IMR-90 (cell line): ENCODE data around the gene TMEM62. TPM values are rescaled to one million over a fixed set of nuclear protein-coding genes. Genes with fewer than 3 reads are reported as not detected.

ENCODE experiments used
- ATAC-seq: fragments of 200-7000 bp; cut with Tn5 transposase; 2 replicates; pipeline ENCODE4 v1.9.1; 2020; ENCODE audit warnings: low read depth, mild to moderate bottlenecking, moderate library complexity
- BruUV-seq: library from RNA; stranded (reverse); fragments of 400-500 nt; replicated peaks from 2 replicates; lab custom pipeline; 2021; lab: Mats Ljungman, UMichigan
- CTCF ChIA-PET: fragments of 300-600 bp; formaldehyde crosslinking; extraction: SDS; loops from one replicate; lab custom pipeline; 2021; ENCODE audit warnings: antibody characterized with exemption; lab: Yijun Ruan, JAX
- POLR2A ChIA-PET: fragments of 300-600 bp; sonication (Branson Sonifier 250); formaldehyde crosslinking; loops from one replicate; lab custom pipeline; 2022; ENCODE audit warnings: antibody characterized with exemption; ENCODE audit not compliant: unreplicated experiment; lab: Charles Lee
- DNase-seq: peaks from one replicate; pipeline ENCODE4 v3.0.0; 2013
- H2AFZ ChIP-seq: replicated peaks from 2 replicates; pipeline ENCODE3; 2013; ENCODE audit warnings: low read length, mild to moderate bottlenecking; ENCODE audit not compliant: poor library complexity
- H2AK5ac ChIP-seq: 2 replicates; pipeline ENCODE4 v1.6.1; 2013; ENCODE audit warnings: low read depth, low read length, inconsistent platforms
- H2AK9ac ChIP-seq: replicated peaks from 2 replicates; pipeline ENCODE3; 2013; ENCODE audit warnings: mild to moderate bottlenecking, low read depth, low read length, moderate library complexity; ENCODE audit not compliant: poor library complexity
- H2BK120ac ChIP-seq: 2 replicates; pipeline ENCODE4 v1.6.1; 2013; ENCODE audit warnings: low read depth, low read length, inconsistent platforms
- H2BK15ac ChIP-seq: 3 replicates; pipeline ENCODE4 v1.6.1; 2013; ENCODE audit warnings: low read depth, low read length, inconsistent platforms
- H2BK20ac ChIP-seq: 2 replicates; pipeline ENCODE4 v1.6.1; 2013; ENCODE audit warnings: low read depth, mild to moderate bottlenecking, inconsistent platforms, low read length, moderate library complexity
- H2BK5ac ChIP-seq: 2 replicates; pipeline ENCODE4 v1.6.1; 2013; ENCODE audit warnings: mild to moderate bottlenecking, low read depth, low read length, inconsistent platforms; ENCODE audit not compliant: poor library complexity, severe bottlenecking
- H3K14ac ChIP-seq: replicated peaks from 2 replicates; pipeline ENCODE4 v1.6.1; 2013; ENCODE audit warnings: low read depth, low read length, inconsistent platforms
- H3K18ac ChIP-seq: 2 replicates; pipeline ENCODE4 v1.6.1; 2013; ENCODE audit warnings: low read depth, low read length, control low read depth
- H3K23ac ChIP-seq: 2 replicates; pipeline ENCODE4 v1.6.1; 2013; ENCODE audit warnings: low read depth, low read length, inconsistent platforms
- H3K27ac ChIP-seq: 2 replicates; pipeline ENCODE4 v1.5.1; 2013; ENCODE audit warnings: mild to moderate bottlenecking, control low read depth, low read length; ENCODE audit not compliant: insufficient read depth
- H3K27me3 ChIP-seq: 2 replicates; pipeline ENCODE4 v1.6.1; 2013; ENCODE audit warnings: low read length; ENCODE audit not compliant: control insufficient read depth, insufficient read depth
- H3K36me3 ChIP-seq: 2 replicates; pipeline ENCODE4 v1.6.1; 2013; ENCODE audit warnings: low read length, mixed read lengths; ENCODE audit not compliant: control insufficient read depth, insufficient read depth
- H3K4ac ChIP-seq: 2 replicates; pipeline ENCODE4 v1.6.1; 2013; ENCODE audit warnings: low read depth, low read length, inconsistent platforms
- H3K4me1 ChIP-seq: 2 replicates; pipeline ENCODE4 v1.6.1; 2013; ENCODE audit warnings: low read length, mixed read lengths; ENCODE audit not compliant: control insufficient read depth, insufficient read depth
- H3K4me2 ChIP-seq: 2 replicates; pipeline ENCODE4 v1.6.1; 2013; ENCODE audit warnings: low read depth, mild to moderate bottlenecking, control low read depth, low read length, moderate library complexity
- H3K4me3 ChIP-seq: 2 replicates; pipeline ENCODE4 v1.5.1; 2013; ENCODE audit warnings: low read depth, mild to moderate bottlenecking, control low read depth, low read length, moderate library complexity; ENCODE audit not compliant: insufficient read depth
- H3K56ac ChIP-seq: 2 replicates; pipeline ENCODE4 v1.6.1; 2013; ENCODE audit warnings: low read length, inconsistent platforms; ENCODE audit not compliant: insufficient read depth; ENCODE audit errors: extremely low read depth
- H3K79me1 ChIP-seq, 2 experiments: 2 replicates each; pipeline ENCODE4 v1.6.1; 2013; ENCODE audit warnings: low read length in 2 of 2, inconsistent platforms in 1 of 2, low read depth in 1 of 2
- H3K9ac ChIP-seq: 2 replicates; pipeline ENCODE4 v1.6.1; 2013; ENCODE audit warnings: low read depth, low read length, control low read depth
- H3K9me1 ChIP-seq: 2 replicates; pipeline ENCODE4 v1.6.1; 2013; ENCODE audit warnings: low read length, inconsistent platforms; ENCODE audit not compliant: insufficient read depth
- H3K9me3 ChIP-seq: 2 replicates; pipeline ENCODE4 v1.6.1; 2013; ENCODE audit warnings: low read length; ENCODE audit not compliant: control insufficient read depth, insufficient read depth
- H4K20me1 ChIP-seq: 2 replicates; pipeline ENCODE4 v1.6.1; 2013; ENCODE audit warnings: low read length, inconsistent platforms; ENCODE audit not compliant: insufficient read depth
- H4K5ac ChIP-seq: 2 replicates; pipeline ENCODE4 v1.6.1; 2013; ENCODE audit warnings: mild to moderate bottlenecking, low read depth, low read length, control low read depth
- H4K8ac ChIP-seq, 2 experiments: 2 replicates each; pipeline ENCODE4 v1.6.1; 2013; ENCODE audit warnings: low read depth in 2 of 2, low read length in 2 of 2, control low read depth in 1 of 2, inconsistent platforms in 1 of 2
- H4K91ac ChIP-seq: 2 replicates; pipeline ENCODE4 v1.6.1; 2013; ENCODE audit warnings: low read depth, low read length, inconsistent platforms; ENCODE audit not compliant: insufficient read depth
- MAFK ChIP-seq: IDR thresholded peaks from 2 replicates; pipeline ENCODE4 v1.6.1; 2012; ENCODE audit warnings: low read depth, low read length, improper control_type of control experiment
- MAZ ChIP-seq: IDR thresholded peaks from 2 replicates; pipeline ENCODE4 v1.6.1; 2012; ENCODE audit warnings: low read depth, mild to moderate bottlenecking, low read length, improper control_type of control experiment, moderate library complexity, borderline replicate concordance
- NFE2L2 ChIP-seq: fragments of 150-350 bp; IDR thresholded peaks from 2 replicates; pipeline ENCODE4 v1.6.1; 2016; ENCODE audit warnings: low read depth, mild to moderate bottlenecking, low read length
- POLR2A ChIP-seq: IDR thresholded peaks from 2 replicates; pipeline ENCODE4 v1.6.1; 2012; ENCODE audit warnings: mild to moderate bottlenecking, low read depth, low read length
- RAD21 ChIP-seq: IDR thresholded peaks from 2 replicates; pipeline ENCODE4 v1.6.1; 2012; ENCODE audit warnings: low read length, improper control_type of control experiment
- RFX5 ChIP-seq: IDR thresholded peaks from 2 replicates; pipeline ENCODE4 v1.8.0; 2012; ENCODE audit warnings: low read depth, mild to moderate bottlenecking, low read length, moderate library complexity
- SMC3 ChIP-seq: fragments of 150-350 bp; IDR thresholded peaks from 2 replicates; pipeline ENCODE4 v1.6.1; 2016; ENCODE audit warnings: low read depth, mild to moderate bottlenecking, antibody characterized with exemption, low read length, moderate library complexity
- USF2 ChIP-seq: fragments of 150-350 bp; IDR thresholded peaks from 2 replicates; pipeline ENCODE4 v1.6.1; 2017; ENCODE audit warnings: mild to moderate bottlenecking, antibody characterized with exemption, low read length, low read depth
- WGBS, 2 experiments: methylation state at CpG; one replicate each; pipeline versions ENCODE4 v1.1.5 to v1.1.7; 2013; ENCODE audit warnings: missing lambda C conversion rate in 2 of 2; ENCODE audit not compliant: insufficient read length in 1 of 2; ENCODE audit errors: extremely low coverage in 2 of 2; 5-methylcytosine and 5-hydroxymethylcytosine counted together
- dilution Hi-C: fragments of 300-500 bp; cut with HindIII; formaldehyde crosslinking; loops from one replicate; pipeline ENCODE4 v1.14.3; 2018; ENCODE audit warnings: low sequenced_read_pairs; ENCODE audit not compliant: unreplicated experiment
- in situ Hi-C: fragments of 300-500 bp; cut with MboI; formaldehyde crosslinking; loops from 3 replicates; pipeline ENCODE4 v1.14.3; 2019; ENCODE audit warnings: low sequenced_read_pairs, inconsistent platforms, mixed read lengths
- intact Hi-C: fragments of 100-400 bp; cut with micrococcal nuclease; formaldehyde crosslinking; loops from 2 replicates; pipeline ENCODE4 v1.10.0; 2022
- polyA plus RNA-seq, 3 experiments: library from polyadenylated mRNA; depleted of rRNA; stranded (reverse); fragments of >200 nt; gene quantifications; 2 replicates each; pipeline ENCODE4 v1.2.3, GENCODE V29; 2012; ENCODE audit warnings: low replicate concordance in 1 of 3
- total RNA-seq: library from RNA; depleted of rRNA; stranded (reverse); fragments of >200 nt; gene quantifications from 2 replicates; pipeline ENCODE4 v1.2.3, GENCODE V29; 2012

TMEM62 gene
- total and polyA plus RNA-seq, 2 of the 4 experiments (the other 2 are of a cell fraction) = 3.7 to 5.6 TPM

- TF ChIP-seq POLR2A (no peak), SMC3 (no peak)
Measured at GRCh38 chr15:43219929-43220928, 86.8 kb downstream of the TMEM62 start (continued).

GRCh38 chr15:43220991-43221403 lies 87.6 kb downstream of the TMEM62 start, which contains the start of gene EPB42:
Gene EPB42, minus strand, starts transcription at chr15:43221018. Its CDS starts 193 bp downstream, at chr15:43220825.
- H4K91ac ChIP-seq = no peak within 1 kb of the TSS
- no peak within 1 kb of the TSS for H2AK5ac ChIP-seq
- intact Hi-C loops (no loop called here), dilution Hi-C loops (no loop called here), in situ Hi-C loops (no loop called here)
- no peak within 1 kb of the TSS for H3K27ac ChIP-seq
- no peak within 1 kb of the TSS for H2AFZ ChIP-seq
- no peaks in the 10 kb centered on the region for H3K79me1 ChIP-seq
- WGBS, 2 experiments = no CpG with 5 or more reads among the region's 3 CpGs
- ATAC-seq = no peak
- DNase-seq = no peak
- peaks cover 42% of the 10 kb centered on the region for H3K27me3 ChIP-seq
- H3K4me3 ChIP-seq = no peak within 1 kb of the TSS
- no peaks in the 10 kb centered on the region for H3K36me3 ChIP-seq
- no peak within 1 kb of the TSS for H2BK15ac ChIP-seq
- POLR2A ChIA-PET = no interaction called here
- BruUV-seq = no TSS peak
- no peak within 1 kb of the TSS for H3K18ac ChIP-seq
- H3K56ac ChIP-seq = no peak within 1 kb of the TSS
- H3K4ac ChIP-seq = no peak within 1 kb of the TSS
- H4K20me1 ChIP-seq = no peaks in the 10 kb centered on the region
- H2BK5ac ChIP-seq = no peak within 1 kb of the TSS
- no peaks in the 10 kb centered on the region for H3K9me1 ChIP-seq
- H2AK9ac ChIP-seq = no peak within 1 kb of the TSS
- no peak within 1 kb of the TSS for H3K14ac ChIP-seq
- H2BK120ac ChIP-seq = no peak within 1 kb of the TSS
- no peak within 1 kb of the TSS for H4K5ac ChIP-seq
- H2BK20ac ChIP-seq = no peak within 1 kb of the TSS
- no peak within 1 kb of the TSS for H3K9ac ChIP-seq
- no peak within 1 kb of the TSS for H3K4me2 ChIP-seq
- no peaks in the 10 kb centered on the region for H3K9me3 ChIP-seq
- H3K23ac ChIP-seq = no peak within 1 kb of the TSS
- TF ChIP-seq RAD21 = no peak
- no peak for TF ChIP-seq MAZ
- no peak for TF ChIP-seq POLR2A
- TF ChIP-seq NFE2L2 = no peak
- no peak for TF ChIP-seq MAFK
- TF ChIP-seq USF2 = no peak
- no peak for TF ChIP-seq RFX5
- H4K8ac ChIP-seq = no peak within 1 kb of the TSS
- CTCF ChIA-PET = no interaction called here
- no peaks in the 10 kb centered on the region for H3K4me1 ChIP-seq
